Heart right ventricle (tissue), 16 donors: ENCODE results near the gene EVI2A. TPM values are rescaled to one million over a fixed set of nuclear protein-coding genes. Genes with fewer than 3 reads are reported as not detected.
A peak's percentile ranks its signal among the peaks of the same experiment; 100 is the strongest.
"Not testable (repeated sequence)": the region's sequence is repeated elsewhere in the genome, so short reads cannot be mapped to it uniquely, and the experiment has no call there.

Source experiments
- ATAC-seq, 8 donors: fragments of 200-7000 bp; cut with Tn5 transposase; one replicate each; pipeline ENCODE4 v1.9.1; 2020; ENCODE audit warnings: mild to moderate bottlenecking in 8 of 8, moderate library complexity in 8 of 8, moderate number of reproducible peaks in 1 of 8
- DNase-seq, 2 donors: peaks; one replicate each; pipeline ENCODE4 v3.0.0-alpha.2; 2020
- H3K27ac ChIP-seq, 10 donors: fragments of 200-600 bp; sonication (generic) in 2 of 10; one replicate each; pipeline versions ENCODE4 v1.5.0 to v1.8.0; 2020 to 2022; ENCODE audit warnings: mild to moderate bottlenecking in 3 of 10
- H3K27me3 ChIP-seq, 7 donors: fragments of 200-600 bp; one replicate each; pipeline ENCODE4 v1.8.0; 2021 to 2022; ENCODE audit warnings: mild to moderate bottlenecking in 2 of 7
- H3K36me3 ChIP-seq, 9 donors: fragments of 200-600 bp; sonication (generic) in 1 of 9; one replicate each; pipeline versions ENCODE4 v1.5.0 to v1.8.0; 2020 to 2022; ENCODE audit warnings: mild to moderate bottlenecking in 2 of 9
- H3K4me1 ChIP-seq, 9 donors: fragments of 200-600 bp; sonication (generic) in 1 of 9; one replicate each; pipeline versions ENCODE4 v1.5.0 to v1.8.0; 2020 to 2022; ENCODE audit warnings: mild to moderate bottlenecking in 4 of 9
- H3K4me3 ChIP-seq, 10 donors: fragments of 200-600 bp; sonication (generic) in 2 of 10; one replicate each; pipeline versions ENCODE4 v1.5.0 to v1.8.0; 2020 to 2022; ENCODE audit warnings: mild to moderate bottlenecking in 7 of 10, moderate library complexity in 2 of 10
- H3K9me3 ChIP-seq, 11 donors: fragments of 200-600 bp in 10 of 11; sonication (generic) in 2 of 11; one replicate each; pipeline versions ENCODE4 v1.5.0 to v1.8.0; 2013 to 2022; ENCODE audit warnings: mild to moderate bottlenecking in 2 of 11, control low read depth in 1 of 11, moderate library complexity in 1 of 11
- WGBS, 2 donors: extraction: QIAGEN DNeasy Blood & Tissue Kit; methylation state at CpG; one replicate each; pipeline ENCODE4 v1.1.7; 2013; ENCODE audit warnings: inconsistent platforms in 1 of 2; 5-methylcytosine and 5-hydroxymethylcytosine counted together
- intact Hi-C, 10 donors: fragments of 100-400 bp; cut with DNase I; formaldehyde crosslinking; loops; one replicate each; pipeline versions ENCODE4 v1.11.1 to v1.14.2; 2022
- polyA plus RNA-seq, 2 donors: library from polyadenylated mRNA; stranded (reverse); fragments of 200-250 nt; gene quantifications; one replicate each; pipeline ENCODE4 v1.2.3, GENCODE V29; 2013
- total RNA-seq, 10 donors: library from RNA; stranded (reverse); fragmentation: NEBNext Ultra II Directional in 3 of 10; extraction: Animal tissue kit (Norgen Biotek cat#: 25700) in 3 of 10; gene quantifications; one replicate each; pipeline versions ENCODE4 v1.2.1 to v1.2.4, GENCODE V29; 2021 to 2023
- TF ChIP-seq, protein P1 (sequence below), 9 donors: fragments of 200-600 bp; sonication (generic) in 2 of 9; IDR thresholded peaks; one replicate each; pipeline versions ENCODE4 v1.5.0 to v1.8.0; 2021 to 2022; ENCODE audit warnings: antibody characterized with exemption in 9 of 9, mild to moderate bottlenecking in 5 of 9, moderate library complexity in 1 of 9
- donor health status: Arrhythmogenic right ventricular cardiomyopathy.
- donor health status: ischemic (EF 13 %, LVEDD 7.1; RV severe dilation, severe dysfunction).
- donor health status: healthy with polysubstance abuse.
- donor health status: DM: no; HTN: yes; CAD: no.
- donor health status: DM: no; HTN: no; CAD: no.
- donor health status: ischemic (EF 25% LVEDD 6.9; RV normal size, moderate dysfunction).
- donor health status: ischemic (EF 25% LVEDD 5.7; RV mildly dilated, moderate dysfunction).
- donor health status: healthy.
- donor health status: DM: yes; HTN: yes; CAD: no.
- donor health status: Ischemic cardiomyopathy.
- donor health status: ischemic (EF 35%, LVEDD 5.7; RV mildly dilated, moderate dysfunction).
- donor health status: nonischemic (EF 11% LVEDD 7.7; RV severe dilation, severe dysfunction).
- donor health status: DM: yes; HTN: yes; CAD: no.
- donor health status: PGD.
- donor health status: ischemic (EF 29% LVEDD 5.4; RV normal size, mild dysfunction).
- donor health status: nonischemic (EF 23%, LVEDD 6.1; RV moderate dilation, normal function).

EVI2A gene
- total and polyA plus RNA-seq, 12 donors = 0.50 to 9.0 (median 1.6) TPM

DNA sequence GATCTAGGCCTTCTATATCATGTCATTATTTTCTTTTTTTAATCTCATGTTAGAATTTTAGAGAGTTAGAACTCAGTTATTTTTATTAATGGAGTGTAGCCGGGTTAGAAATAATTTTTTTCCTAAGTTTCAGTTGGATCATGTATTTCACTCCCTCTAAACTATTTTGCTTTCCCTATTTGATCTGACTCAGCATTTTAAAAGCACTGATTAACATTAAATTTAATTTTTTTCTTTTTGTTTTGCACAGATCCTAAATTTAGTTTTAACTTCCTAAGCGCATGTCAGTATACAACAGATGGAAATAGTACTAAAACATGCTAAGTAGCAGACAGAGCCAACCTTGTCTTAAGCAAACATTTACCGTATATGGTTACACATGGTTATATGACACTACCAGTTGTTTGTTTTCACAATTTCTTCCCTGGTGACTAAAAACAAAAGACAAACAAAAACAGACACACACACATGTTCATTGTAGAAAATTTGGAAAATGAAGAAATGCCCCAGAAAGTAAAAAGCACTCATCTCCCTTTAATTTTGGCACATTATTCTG, 36.5 kb upstream of the EVI2A start:
- H3K36me3 ChIP-seq = peaks cover 0 to 100% (median 27%) of the 10 kb centered on the region in 9 donors
- no peaks in the 10 kb centered on the region for H3K4me1 ChIP-seq
- no peak overlapping the region for H3K4me3 ChIP-seq
- intact Hi-C loops = no loop called here
- H3K27me3 ChIP-seq = no peaks in the 10 kb centered on the region
- ATAC-seq = no peak
- 81 to 88% methylated on average over 3 of the region's 3 CpGs for WGBS, 2 donors
- TF ChIP-seq, protein P1, sequence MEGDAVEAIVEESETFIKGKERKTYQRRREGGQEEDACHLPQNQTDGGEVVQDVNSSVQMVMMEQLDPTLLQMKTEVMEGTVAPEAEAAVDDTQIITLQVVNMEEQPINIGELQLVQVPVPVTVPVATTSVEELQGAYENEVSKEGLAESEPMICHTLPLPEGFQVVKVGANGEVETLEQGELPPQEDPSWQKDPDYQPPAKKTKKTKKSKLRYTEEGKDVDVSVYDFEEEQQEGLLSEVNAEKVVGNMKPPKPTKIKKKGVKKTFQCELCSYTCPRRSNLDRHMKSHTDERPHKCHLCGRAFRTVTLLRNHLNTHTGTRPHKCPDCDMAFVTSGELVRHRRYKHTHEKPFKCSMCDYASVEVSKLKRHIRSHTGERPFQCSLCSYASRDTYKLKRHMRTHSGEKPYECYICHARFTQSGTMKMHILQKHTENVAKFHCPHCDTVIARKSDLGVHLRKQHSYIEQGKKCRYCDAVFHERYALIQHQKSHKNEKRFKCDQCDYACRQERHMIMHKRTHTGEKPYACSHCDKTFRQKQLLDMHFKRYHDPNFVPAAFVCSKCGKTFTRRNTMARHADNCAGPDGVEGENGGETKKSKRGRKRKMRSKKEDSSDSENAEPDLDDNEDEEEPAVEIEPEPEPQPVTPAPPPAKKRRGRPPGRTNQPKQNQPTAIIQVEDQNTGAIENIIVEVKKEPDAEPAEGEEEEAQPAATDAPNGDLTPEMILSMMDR (IDR thresholded peaks at IDR 0.05) = no peak
- DNase-seq = no peak
- no peak overlapping the region for H3K27ac ChIP-seq
- H3K9me3 ChIP-seq = no peaks in the 10 kb centered on the region

DNA sequence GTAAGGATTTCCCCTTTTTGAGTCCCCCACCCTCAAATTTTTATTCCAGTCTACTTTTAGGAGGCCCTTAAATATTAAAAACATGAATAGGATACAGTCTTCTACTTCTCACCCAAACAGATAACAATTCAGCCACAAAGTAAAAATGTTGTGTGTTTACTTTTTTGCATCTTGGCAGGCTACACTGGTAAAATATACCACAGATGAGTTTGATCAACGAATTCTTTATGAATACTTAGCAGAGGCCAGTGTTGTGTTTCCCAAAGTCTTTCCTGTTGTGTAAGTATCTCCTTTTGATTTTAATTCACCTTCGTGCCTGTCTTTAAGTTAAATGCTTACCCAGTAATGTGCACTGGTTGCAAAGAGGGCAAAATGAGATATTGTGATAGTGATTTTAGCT, 35.7 kb upstream of the EVI2A start:
- Histone ChIP-seq H3K27ac (no peak overlapping the region), H3K27me3 (no peaks in the 10 kb centered on the region), H3K4me1 (no peaks in the 10 kb centered on the region), H3K4me3 (no peak overlapping the region), H3K36me3 (peaks cover 0 to 100% (median 32%) of the 10 kb centered on the region in 9 donors), H3K9me3 (no peaks in the 10 kb centered on the region)
- WGBS, 2 donors = 86 to 88% methylated on average over 2 of the region's 2 CpGs
- DNase-seq (no peak), ATAC-seq (no peak)
- intact Hi-C loops = no loop called here
- TF ChIP-seq, protein P1 (IDR thresholded peaks at IDR 0.05) = no peak

DNA sequence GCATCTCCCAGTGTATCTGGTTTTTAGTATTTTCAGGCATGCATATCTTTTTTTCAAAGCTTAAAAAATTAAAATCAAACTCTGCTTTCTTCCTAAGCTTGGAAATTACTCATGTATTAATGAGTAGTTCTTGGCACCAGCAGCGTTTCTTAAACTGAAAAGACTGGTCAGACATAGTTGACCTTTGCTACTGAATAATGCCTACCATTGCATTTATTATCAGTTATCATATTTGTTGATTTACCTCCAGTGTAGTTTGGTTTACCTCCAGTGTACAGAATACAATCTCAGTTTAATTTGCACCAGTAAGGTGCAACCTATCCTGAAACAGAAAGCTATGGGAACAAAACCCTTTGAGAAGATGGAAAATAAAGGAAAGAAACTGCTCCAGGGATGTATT, 34.5 kb upstream of the EVI2A start:
- no peaks in the 10 kb centered on the region for H3K27me3 ChIP-seq
- TF ChIP-seq, protein P1 (IDR thresholded peaks at IDR 0.05) = no peak
- ATAC-seq (no peak), DNase-seq (no peak)
- H3K4me3 ChIP-seq = no peak overlapping the region
- 89 to 98% methylated on average over 1 of the region's 1 CpG for WGBS, 2 donors
- H3K9me3 ChIP-seq = no peaks in the 10 kb centered on the region
- H3K27ac ChIP-seq = no peak overlapping the region
- H3K36me3 ChIP-seq = peaks cover 0 to 100% (median 28%) of the 10 kb centered on the region in 9 donors
- intact Hi-C loops = no loop called here
- H3K4me1 ChIP-seq = no peaks in the 10 kb centered on the region

DNA sequence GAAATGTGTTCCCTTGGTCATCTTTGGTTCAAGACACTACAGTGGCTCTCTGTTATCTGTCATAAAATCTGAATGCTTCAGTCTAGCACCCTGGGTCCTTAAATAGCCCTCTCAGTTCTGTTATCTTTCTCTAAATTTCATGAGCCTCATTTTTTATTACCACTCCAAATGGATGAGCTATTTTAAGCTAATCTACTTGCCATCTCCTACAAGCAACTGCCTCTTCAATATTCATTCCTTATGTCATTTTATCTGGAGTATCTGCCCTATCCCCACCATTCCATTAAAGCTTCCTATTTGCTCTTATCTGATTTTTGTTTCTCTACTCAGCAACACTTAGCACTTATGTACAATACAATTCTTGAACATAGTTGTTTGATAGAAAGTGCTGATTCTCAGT, 28.0 kb upstream of the EVI2A start:
- Histone ChIP-seq H3K27ac (no peak overlapping the region), H3K27me3 (no peaks in the 10 kb centered on the region), H3K36me3 (peaks cover 0 to 72% (median 24%) of the 10 kb centered on the region in 9 donors), H3K4me1 (no peaks in the 10 kb centered on the region), H3K4me3 (no peak overlapping the region), H3K9me3 (no peaks in the 10 kb centered on the region)
- DNase-seq = no peak
- intact Hi-C loops = no loop called here
- TF ChIP-seq, protein P1 (IDR thresholded peaks at IDR 0.05) = no peak
- ATAC-seq = no peak

DNA sequence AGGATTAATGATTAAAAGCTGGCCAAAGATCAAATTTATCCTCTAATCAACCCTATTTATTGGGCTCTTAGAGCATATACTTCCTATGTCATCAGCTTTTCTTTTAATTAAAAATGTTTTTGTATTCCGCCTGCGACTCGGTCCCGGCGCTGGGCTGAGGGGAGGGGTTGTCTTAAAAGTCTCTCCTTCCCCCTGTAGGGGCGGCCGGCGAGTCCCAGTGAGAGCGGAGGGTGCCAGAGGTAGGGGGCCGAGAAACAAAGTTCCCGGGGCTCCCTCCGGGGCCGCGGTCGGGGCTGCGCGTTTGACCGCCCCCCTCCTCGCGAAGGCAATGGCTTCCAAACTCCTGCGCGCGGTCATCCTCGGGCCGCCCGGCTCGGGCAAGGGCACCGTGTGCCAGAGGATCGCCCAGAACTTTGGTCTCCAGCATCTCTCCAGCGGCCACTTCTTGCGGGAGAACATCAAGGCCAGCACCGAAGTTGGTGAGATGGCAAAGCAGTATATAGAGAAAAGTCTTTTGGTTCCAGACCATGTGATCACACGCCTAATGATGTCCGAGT, 23.8 kb upstream of the EVI2A start:
- peaks cover 0 to 72% (median 11%) of the 10 kb centered on the region in 9 donors for H3K36me3 ChIP-seq
- ATAC-seq = peak in 1 of 8 donors; percentile 50

More for the DNA sequence above, 23.8 kb upstream of the EVI2A start:
- H3K4me1 ChIP-seq, H3K4me3 ChIP-seq, H3K27ac ChIP-seq, DNase-seq, H3K27me3 ChIP-seq, intact Hi-C loops, H3K9me3 ChIP-seq: not testable (repeated sequence)
- WGBS, 2 donors = 93 to 94% methylated on average over 13 to 20 of the region's 34 CpGs
